Lung (tissue), 12 donors: ENCODE results near the gene GBF1. TPM values are rescaled to one million over a fixed set of nuclear protein-coding genes. Genes with fewer than 3 reads are reported as not detected.

Experiments
- ATAC-seq: fragments of 200-7000 bp; cut with Tn5 transposase; one replicate; pipeline ENCODE4 v1.9.1; 2020; ENCODE audit warnings: moderate number of reproducible peaks; ENCODE audit not compliant: insufficient read depth, low FRiP score
- DNase-seq, 3 donors: peaks; one replicate each; pipeline ENCODE4 v3.0.0-alpha.2; 2013 to 2017
- H3K27ac ChIP-seq, 2 donors: one replicate each; pipeline ENCODE4 v1.5.1; 2013; ENCODE audit warnings: mild to moderate bottlenecking in 2 of 2, moderate library complexity in 2 of 2, control low read depth in 1 of 2, inconsistent platforms in 1 of 2, low read depth in 1 of 2, low read length in 1 of 2
- H3K27me3 ChIP-seq, 3 donors: one replicate each; pipeline ENCODE4 v1.5.1; 2013; ENCODE audit warnings: low read length in 2 of 3; ENCODE audit not compliant: control insufficient read depth in 3 of 3, insufficient read depth in 3 of 3
- H3K36me3 ChIP-seq, 4 donors: one replicate each; pipeline ENCODE4 v1.5.1; 2013; ENCODE audit warnings: low read length in 4 of 4, mild to moderate bottlenecking in 1 of 4, moderate library complexity in 1 of 4; ENCODE audit not compliant: control insufficient read depth in 4 of 4, insufficient read depth in 4 of 4
- H3K4me1 ChIP-seq, 5 donors: one replicate each; pipeline ENCODE4 v1.5.1; 2013; ENCODE audit warnings: low read length in 5 of 5, mild to moderate bottlenecking in 2 of 5, moderate library complexity in 1 of 5; ENCODE audit not compliant: control insufficient read depth in 5 of 5, insufficient read depth in 5 of 5
- H3K4me3 ChIP-seq: one replicate; pipeline ENCODE4 v1.5.1; 2013; ENCODE audit warnings: mild to moderate bottlenecking, control low read depth, moderate library complexity
- H3K9ac ChIP-seq, 2 donors: one replicate each; pipeline ENCODE4 v1.5.1; 2013; ENCODE audit warnings: low read length in 2 of 2, control low read depth in 1 of 2; ENCODE audit not compliant: insufficient read depth in 1 of 2
- H3K9me3 ChIP-seq, 4 donors: one replicate each; pipeline ENCODE4 v1.5.1; 2013; ENCODE audit warnings: low read length in 3 of 4, mild to moderate bottlenecking in 1 of 4, moderate library complexity in 1 of 4; ENCODE audit not compliant: control insufficient read depth in 4 of 4, insufficient read depth in 3 of 4
- WGBS, 2 donors: extraction: QIAGEN DNeasy Blood & Tissue Kit; methylation state at CpG; one replicate each; pipeline ENCODE4 v1.1.7; 2013; 5-methylcytosine and 5-hydroxymethylcytosine counted together
- polyA plus RNA-seq, 2 donors: library from polyadenylated mRNA; stranded (reverse); fragments of 200-250 nt; gene quantifications; one replicate each; pipeline ENCODE4 v1.2.1, GENCODE V29; 2013
- total RNA-seq, 2 donors: library from RNA; depleted of rRNA in 1 of 2; stranded (reverse); fragments of >200 nt in 1 of 2; gene quantifications; one replicate each; pipeline ENCODE4 v1.2.1, GENCODE V29; 2014 to 2021
- TF ChIP-seq, protein P1 (sequence below): IDR thresholded peaks from 2 replicates; pipeline ENCODE4 v1.5.1; 2012; ENCODE audit warnings: mild to moderate bottlenecking; ENCODE audit errors: control extremely low read depth, extremely low read depth
- donor health status: control.
- donor health status: control.
- donor health status: Bipolar disorder and iron deficiency.
- donor health status: healthy.
- donor health status: DM: yes; HTN: yes; CAD: no.

Gene GBF1
- total and polyA plus RNA-seq, 4 donors, result 11.6 to 48.5 (median 25.4) TPM

DNA sequence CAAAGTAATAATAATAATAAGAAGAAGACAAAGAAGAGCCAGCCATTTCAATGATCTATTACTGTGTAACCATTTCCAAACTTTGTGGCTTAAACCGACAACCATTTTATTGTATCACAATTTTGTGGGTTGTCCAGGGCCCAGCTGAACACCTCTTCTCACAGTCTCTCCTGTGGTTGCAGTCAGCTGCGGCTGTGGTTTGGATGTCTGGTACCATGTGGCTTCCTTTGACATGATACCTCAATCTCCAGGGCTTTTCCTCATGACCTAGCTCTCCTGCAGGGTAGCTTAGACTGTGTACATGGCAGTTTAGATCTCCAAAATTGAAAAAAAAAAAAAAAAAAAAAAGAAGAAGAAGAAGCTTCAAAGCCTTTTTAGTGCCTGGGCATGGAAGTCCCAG is 77.6 kb downstream of the GBF1 start:
- no peak for ATAC-seq

DNA sequence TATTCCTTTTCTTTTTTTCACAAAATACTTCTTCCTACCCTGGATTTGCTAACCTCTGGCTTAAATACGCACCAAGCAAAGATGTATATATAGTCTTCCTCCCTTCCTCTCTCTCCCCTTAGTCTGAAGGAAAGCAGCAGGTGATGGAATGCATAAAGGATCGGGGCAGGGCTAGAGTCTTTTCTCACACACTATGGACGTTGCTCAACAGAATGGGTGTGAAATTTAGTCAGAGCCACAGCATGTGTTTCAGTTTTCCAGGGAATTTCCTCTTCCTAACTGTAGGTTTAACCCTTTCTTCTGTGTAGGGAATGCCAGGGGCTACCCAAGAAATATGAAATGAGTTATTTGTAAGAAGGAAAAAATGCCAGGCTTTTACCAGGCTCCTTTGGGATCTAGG is 78.7 kb downstream of the GBF1 start:
- WGBS, 2 donors, result 61 to 64% methylated on average over 3 of the region's 3 CpGs
- H3K27ac ChIP-seq, result no peak overlapping the region
- ATAC-seq (no peak), DNase-seq (no peak)
- no peak overlapping the region for H3K4me3 ChIP-seq
- H3K36me3 ChIP-seq, result peaks cover 0 to 4% (median 0%) of the 10 kb centered on the region in 4 donors
- TF ChIP-seq, protein P1, sequence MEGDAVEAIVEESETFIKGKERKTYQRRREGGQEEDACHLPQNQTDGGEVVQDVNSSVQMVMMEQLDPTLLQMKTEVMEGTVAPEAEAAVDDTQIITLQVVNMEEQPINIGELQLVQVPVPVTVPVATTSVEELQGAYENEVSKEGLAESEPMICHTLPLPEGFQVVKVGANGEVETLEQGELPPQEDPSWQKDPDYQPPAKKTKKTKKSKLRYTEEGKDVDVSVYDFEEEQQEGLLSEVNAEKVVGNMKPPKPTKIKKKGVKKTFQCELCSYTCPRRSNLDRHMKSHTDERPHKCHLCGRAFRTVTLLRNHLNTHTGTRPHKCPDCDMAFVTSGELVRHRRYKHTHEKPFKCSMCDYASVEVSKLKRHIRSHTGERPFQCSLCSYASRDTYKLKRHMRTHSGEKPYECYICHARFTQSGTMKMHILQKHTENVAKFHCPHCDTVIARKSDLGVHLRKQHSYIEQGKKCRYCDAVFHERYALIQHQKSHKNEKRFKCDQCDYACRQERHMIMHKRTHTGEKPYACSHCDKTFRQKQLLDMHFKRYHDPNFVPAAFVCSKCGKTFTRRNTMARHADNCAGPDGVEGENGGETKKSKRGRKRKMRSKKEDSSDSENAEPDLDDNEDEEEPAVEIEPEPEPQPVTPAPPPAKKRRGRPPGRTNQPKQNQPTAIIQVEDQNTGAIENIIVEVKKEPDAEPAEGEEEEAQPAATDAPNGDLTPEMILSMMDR, result no peak
- peaks cover 0 to 7% (median 1%) of the 10 kb centered on the region in 5 donors for H3K4me1 ChIP-seq
- H3K27me3 ChIP-seq, result no peaks in the 10 kb centered on the region
- no peaks in the 10 kb centered on the region for H3K9me3 ChIP-seq
- H3K9ac ChIP-seq, result no peak overlapping the region

More for the DNA sequence above, 77.6 kb downstream of the GBF1 start:
- Histone ChIP-seq H3K27ac (no peak overlapping the region), H3K27me3 (no peaks in the 10 kb centered on the region), H3K9ac (no peak overlapping the region), H3K36me3 (peaks cover 0 to 3% (median 0%) of the 10 kb centered on the region in 4 donors), H3K4me1 (peaks cover 0 to 7% (median 0%) of the 10 kb centered on the region in 5 donors), H3K4me3 (no peak overlapping the region), H3K9me3 (no peaks in the 10 kb centered on the region)
- TF ChIP-seq, protein P1, result no peak
- DNase-seq, result no peak
- 32 to 78% methylated on average over 2 of the region's 2 CpGs for WGBS, 2 donors

DNA sequence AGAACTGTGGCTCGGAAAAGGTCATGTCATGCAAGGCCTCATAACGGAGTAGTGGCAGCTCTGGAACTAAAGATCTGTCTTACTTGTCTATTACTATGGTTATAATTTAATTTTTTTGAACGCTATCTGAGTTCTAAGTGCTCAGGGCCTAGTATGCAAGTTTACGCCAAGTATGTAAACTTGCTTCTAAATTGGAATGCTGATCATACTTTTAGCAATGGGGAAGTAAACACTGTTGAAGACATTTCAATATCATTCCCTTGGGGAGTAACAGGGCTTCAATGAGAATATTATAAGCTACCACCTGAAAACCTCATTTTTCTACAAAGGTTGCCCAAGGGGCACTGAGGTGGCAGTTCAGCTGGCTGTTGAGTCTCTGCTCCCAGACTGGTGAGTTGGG is 80.7 kb downstream of the GBF1 start:
- ATAC-seq, result no peak
- TF ChIP-seq, protein P1, result no peak
- no peak for DNase-seq
- Histone ChIP-seq H3K9ac (no peak overlapping the region), H3K27me3 (no peaks in the 10 kb centered on the region), H3K27ac (no peak overlapping the region), H3K4me3 (no peak overlapping the region), H3K4me1 (peaks cover 0 to 8% (median 1%) of the 10 kb centered on the region in 5 donors), H3K9me3 (no peaks in the 10 kb centered on the region), H3K36me3 (peaks cover 0 to 4% (median 0%) of the 10 kb centered on the region in 4 donors)
- WGBS, 2 donors, result 86 to 88% methylated on average over 4 of the region's 4 CpGs

DNA sequence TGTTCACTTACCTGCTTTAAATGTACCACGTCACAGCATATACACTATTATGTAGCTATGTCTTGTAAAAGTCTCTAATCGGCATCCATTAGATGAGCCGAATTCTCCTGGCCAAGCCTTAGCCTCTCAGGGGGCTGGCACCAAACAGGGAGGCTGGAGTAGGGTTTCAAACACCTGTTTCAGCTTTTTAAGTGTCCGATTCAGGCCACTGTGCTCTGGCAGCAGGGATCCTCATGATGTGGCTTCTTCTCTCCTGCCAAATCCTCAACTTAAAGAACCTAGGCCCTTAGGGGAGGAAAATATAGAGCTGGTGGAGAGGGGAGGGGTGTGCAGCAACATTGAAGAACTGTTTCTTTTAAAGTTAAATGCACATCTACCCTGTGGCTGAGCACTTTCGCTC is 81.7 kb downstream of the GBF1 start:
- Histone ChIP-seq H3K27me3 (no peaks in the 10 kb centered on the region), H3K36me3 (peaks cover 0 to 1% (median 0%) of the 10 kb centered on the region in 4 donors), H3K4me3 (no peak overlapping the region), H3K4me1 (peaks cover 0 to 10% (median 1%) of the 10 kb centered on the region in 5 donors), H3K9ac (no peak overlapping the region), H3K27ac (no peak overlapping the region), H3K9me3 (no peaks in the 10 kb centered on the region)
- 75 to 86% methylated on average over 5 of the region's 5 CpGs for WGBS, 2 donors
- no peak for DNase-seq
- no peak for ATAC-seq
- TF ChIP-seq, protein P1, result no peak
